ENCODE data around the gene BFSP1.

BFSP1 gene

DNA sequence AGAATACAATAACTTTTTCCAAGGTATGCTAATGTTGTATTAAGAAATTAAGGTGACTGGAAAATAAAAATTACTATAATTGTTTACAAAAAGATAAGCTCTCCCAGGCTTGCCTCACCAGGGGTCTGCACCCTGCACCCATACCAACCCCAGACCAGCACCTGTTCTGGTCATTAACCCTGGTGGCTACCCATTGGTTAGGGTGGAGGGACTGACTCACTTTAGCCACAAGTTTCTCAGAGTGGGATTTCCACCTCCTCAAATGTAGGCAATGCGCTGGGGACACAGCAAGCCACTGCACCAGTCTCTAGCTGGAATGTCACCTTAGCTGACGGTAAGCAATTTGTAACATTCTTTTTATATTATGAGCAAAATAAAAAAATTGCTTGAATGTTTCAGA lies 83.1 kb downstream of the BFSP1 start (continued):
- TF ChIP-seq, protein P1, sequence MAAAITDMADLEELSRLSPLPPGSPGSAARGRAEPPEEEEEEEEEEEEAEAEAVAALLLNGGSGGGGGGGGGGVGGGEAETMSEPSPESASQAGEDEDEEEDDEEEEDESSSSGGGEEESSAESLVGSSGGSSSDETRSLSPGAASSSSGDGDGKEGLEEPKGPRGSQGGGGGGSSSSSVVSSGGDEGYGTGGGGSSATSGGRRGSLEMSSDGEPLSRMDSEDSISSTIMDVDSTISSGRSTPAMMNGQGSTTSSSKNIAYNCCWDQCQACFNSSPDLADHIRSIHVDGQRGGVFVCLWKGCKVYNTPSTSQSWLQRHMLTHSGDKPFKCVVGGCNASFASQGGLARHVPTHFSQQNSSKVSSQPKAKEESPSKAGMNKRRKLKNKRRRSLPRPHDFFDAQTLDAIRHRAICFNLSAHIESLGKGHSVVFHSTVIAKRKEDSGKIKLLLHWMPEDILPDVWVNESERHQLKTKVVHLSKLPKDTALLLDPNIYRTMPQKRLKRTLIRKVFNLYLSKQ (tag by site-specific recombination; IDR thresholded peaks at IDR 0.05; ENCODE audit: borderline replicate concordance), result no peak
- no peak for TF ChIP-seq ZNF433 (tag by site-specific recombination; IDR thresholded peaks at IDR 0.05; ENCODE audit: low read depth)

DNA sequence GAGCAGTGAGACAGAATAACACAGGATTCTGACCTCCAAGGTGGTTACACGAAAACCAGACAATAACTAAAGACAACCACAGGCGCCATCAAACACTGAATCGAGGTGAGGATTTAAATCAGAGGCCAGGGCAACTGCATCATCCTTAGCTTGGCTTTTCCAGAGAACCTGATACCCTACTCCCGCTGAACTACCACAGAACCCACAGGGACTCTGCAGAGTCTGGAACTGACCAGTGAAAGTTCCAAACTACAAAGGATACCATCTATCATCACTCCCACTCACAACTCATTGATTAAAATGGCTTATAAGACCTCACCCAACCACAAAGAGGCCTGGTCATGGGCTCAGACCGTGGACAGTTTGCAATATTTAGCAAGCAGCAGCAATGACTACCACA lies 85.0 kb downstream of the BFSP1 start:
- Histone ChIP-seq H3K4me1 (ENCODE audit: control insufficient read depth, insufficient read depth, low read length) (no peaks in the 10 kb centered on the region), H3K9me3 (ENCODE audit: control insufficient read depth, insufficient read depth, low read depth, low read length) (no peaks in the 10 kb centered on the region), H3K36me3 (ENCODE audit: control insufficient read depth in 2 of 2, insufficient read depth in 1 of 2, low read length in 2 of 2) (no peaks in the 10 kb centered on the region), H3K27ac (ENCODE audit: extremely low read depth, low read depth, low read length) (no peak overlapping the region), H3K4me3 (ENCODE audit: low read depth, low read length) (no peak overlapping the region)
- ChIA-PET POLR2A (no interaction called here), CTCF (interaction anchor here (0.9 kb wide), 1 partner anchor 16 kb away, joined by 3 read pairs; no protein-coding TSS in a partner anchor)
- TF ChIP-seq ZNF571 (tag by site-specific recombination; IDR thresholded peaks at IDR 0.05) (no peak), ZNF785 (tag by site-specific recombination; IDR thresholded peaks at IDR 0.05) (no peak), SALL2 (tag by site-specific recombination; IDR thresholded peaks at IDR 0.05; ENCODE audit: borderline replicate concordance) (no peak), GLI2 (tag by site-specific recombination; IDR thresholded peaks at IDR 0.05; ENCODE audit: borderline replicate concordance, low read depth) (no peak), HOXD13 (CRISPR knock-in tag; IDR thresholded peaks at IDR 0.05; ENCODE audit: borderline replicate concordance) (no peak), ZNF654 (tag by site-specific recombination; IDR thresholded peaks at IDR 0.05; ENCODE audit: low read depth) (no peak)
- TF ChIP-seq, protein P2, sequence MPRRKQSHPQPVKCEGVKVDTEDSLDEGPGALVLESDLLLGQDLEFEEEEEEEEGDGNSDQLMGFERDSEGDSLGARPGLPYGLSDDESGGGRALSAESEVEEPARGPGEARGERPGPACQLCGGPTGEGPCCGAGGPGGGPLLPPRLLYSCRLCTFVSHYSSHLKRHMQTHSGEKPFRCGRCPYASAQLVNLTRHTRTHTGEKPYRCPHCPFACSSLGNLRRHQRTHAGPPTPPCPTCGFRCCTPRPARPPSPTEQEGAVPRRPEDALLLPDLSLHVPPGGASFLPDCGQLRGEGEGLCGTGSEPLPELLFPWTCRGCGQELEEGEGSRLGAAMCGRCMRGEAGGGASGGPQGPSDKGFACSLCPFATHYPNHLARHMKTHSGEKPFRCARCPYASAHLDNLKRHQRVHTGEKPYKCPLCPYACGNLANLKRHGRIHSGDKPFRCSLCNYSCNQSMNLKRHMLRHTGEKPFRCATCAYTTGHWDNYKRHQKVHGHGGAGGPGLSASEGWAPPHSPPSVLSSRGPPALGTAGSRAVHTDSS (tag by site-specific recombination; IDR thresholded peaks at IDR 0.05), result no peak

- ChIA-PET CTCF (interaction anchor here (0.6 to 0.9 kb wide), 2 partner anchors 16 to 17 kb away, joined by 3 read pairs; no protein-coding TSS in a partner anchor), POLR2A (no interaction called here)
- no peaks in the 10 kb centered on the region for H3K36me3 ChIP-seq (ENCODE audit: control insufficient read depth in 2 of 2, insufficient read depth in 1 of 2, low read length in 2 of 2)
- no peak overlapping the region for H3K27ac ChIP-seq (ENCODE audit: extremely low read depth, low read depth, low read length)
- TF ChIP-seq ZNF549 (tag by site-specific recombination; IDR thresholded peaks at IDR 0.05), result no peak
- no peak for TF ChIP-seq ZSCAN16 (tag by site-specific recombination; IDR thresholded peaks at IDR 0.05)
- no peaks in the 10 kb centered on the region for H3K4me1 ChIP-seq (ENCODE audit: control insufficient read depth, insufficient read depth, low read length)
- no peaks in the 10 kb centered on the region for H3K9me3 ChIP-seq (ENCODE audit: control insufficient read depth, insufficient read depth, low read depth, low read length)
- H3K4me3 ChIP-seq (ENCODE audit: low read depth, low read length), result no peak overlapping the region
These were observed 85.6 kb downstream of the BFSP1 start for GRCh38 chr20:17445543-17445942.

- H3K4me3 ChIP-seq (ENCODE audit: low read depth, low read length), result no peak overlapping the region
- CTCF ChIA-PET, result interaction anchor here (0.9 kb wide), 1 partner anchor 53 kb away, joined by 4 read pairs; no protein-coding TSS in a partner anchor
- POLR2A ChIA-PET, result no interaction called here
- no peak overlapping the region for H3K27ac ChIP-seq (ENCODE audit: extremely low read depth, low read depth, low read length)
- H3K9me3 ChIP-seq (ENCODE audit: control insufficient read depth, insufficient read depth, low read depth, low read length), result no peaks in the 10 kb centered on the region
- H3K36me3 ChIP-seq (ENCODE audit: control insufficient read depth in 2 of 2, insufficient read depth in 1 of 2, low read length in 2 of 2), result no peaks in the 10 kb centered on the region
- no peaks in the 10 kb centered on the region for H3K4me1 ChIP-seq (ENCODE audit: control insufficient read depth, insufficient read depth, low read length)
- TF ChIP-seq ZNF518A (tag by site-specific recombination; conservative IDR thresholded peaks at IDR 0.05; ENCODE audit: low read depth), result no peak
- TF ChIP-seq ZNF792 (tag by site-specific recombination; IDR thresholded peaks at IDR 0.05), result no peak
- TF ChIP-seq ZNF785 (tag by site-specific recombination; IDR thresholded peaks at IDR 0.05), result no peak
- no peak for TF ChIP-seq ZNF335 (tag by site-specific recombination; conservative IDR thresholded peaks at IDR 0.05)
- TF ChIP-seq ZBTB21 (tag by site-specific recombination; IDR thresholded peaks at IDR 0.05), result no peak
- no peak for TF ChIP-seq ZFHX2 (tag by site-specific recombination; conservative IDR thresholded peaks at IDR 0.05)
- no peak for TF ChIP-seq ZNF37A (tag by site-specific recombination; IDR thresholded peaks at IDR 0.05)
- TF ChIP-seq, protein P3, sequence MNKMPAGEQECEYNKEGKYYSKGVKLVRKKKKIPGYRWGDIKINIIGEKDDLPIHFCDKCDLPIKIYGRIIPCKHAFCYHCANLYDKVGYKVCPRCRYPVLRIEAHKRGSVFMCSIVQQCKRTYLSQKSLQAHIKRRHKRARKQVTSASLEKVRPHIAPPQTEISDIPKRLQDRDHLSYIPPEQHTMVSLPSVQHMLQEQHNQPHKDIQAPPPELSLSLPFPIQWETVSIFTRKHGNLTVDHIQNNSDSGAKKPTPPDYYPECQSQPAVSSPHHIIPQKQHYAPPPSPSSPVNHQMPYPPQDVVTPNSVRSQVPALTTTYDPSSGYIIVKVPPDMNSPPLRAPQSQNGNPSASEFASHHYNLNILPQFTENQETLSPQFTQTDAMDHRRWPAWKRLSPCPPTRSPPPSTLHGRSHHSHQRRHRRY (tag by site-specific recombination; IDR thresholded peaks at IDR 0.05), result no peak
- TF ChIP-seq, protein P4, sequence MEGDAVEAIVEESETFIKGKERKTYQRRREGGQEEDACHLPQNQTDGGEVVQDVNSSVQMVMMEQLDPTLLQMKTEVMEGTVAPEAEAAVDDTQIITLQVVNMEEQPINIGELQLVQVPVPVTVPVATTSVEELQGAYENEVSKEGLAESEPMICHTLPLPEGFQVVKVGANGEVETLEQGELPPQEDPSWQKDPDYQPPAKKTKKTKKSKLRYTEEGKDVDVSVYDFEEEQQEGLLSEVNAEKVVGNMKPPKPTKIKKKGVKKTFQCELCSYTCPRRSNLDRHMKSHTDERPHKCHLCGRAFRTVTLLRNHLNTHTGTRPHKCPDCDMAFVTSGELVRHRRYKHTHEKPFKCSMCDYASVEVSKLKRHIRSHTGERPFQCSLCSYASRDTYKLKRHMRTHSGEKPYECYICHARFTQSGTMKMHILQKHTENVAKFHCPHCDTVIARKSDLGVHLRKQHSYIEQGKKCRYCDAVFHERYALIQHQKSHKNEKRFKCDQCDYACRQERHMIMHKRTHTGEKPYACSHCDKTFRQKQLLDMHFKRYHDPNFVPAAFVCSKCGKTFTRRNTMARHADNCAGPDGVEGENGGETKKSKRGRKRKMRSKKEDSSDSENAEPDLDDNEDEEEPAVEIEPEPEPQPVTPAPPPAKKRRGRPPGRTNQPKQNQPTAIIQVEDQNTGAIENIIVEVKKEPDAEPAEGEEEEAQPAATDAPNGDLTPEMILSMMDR (tag by site-specific recombination; IDR thresholded peaks at IDR 0.05), result no peak
These were observed 87.1 kb downstream of the BFSP1 start for GRCh38 chr20:17444091-17444490.
